B cell (primary cell): ENCODE data around the gene SDC1.

Experiments
- EZH2 ChIP-seq: IDR thresholded peaks from 2 replicates; pipeline ENCODE4 v1.6.1; 2012; ENCODE audit warnings: borderline replicate concordance, low read depth, mild to moderate bottlenecking, moderate library complexity, low read length; ENCODE audit not compliant: insufficient read depth, poor library complexity, severe bottlenecking
- TF ChIP-seq, protein P1 (sequence below): fragments of 200-600 bp; IDR thresholded peaks from one replicate; pipeline ENCODE4 v1.8.0; 2022; ENCODE audit warnings: antibody characterized with exemption, mild to moderate bottlenecking

DNA sequence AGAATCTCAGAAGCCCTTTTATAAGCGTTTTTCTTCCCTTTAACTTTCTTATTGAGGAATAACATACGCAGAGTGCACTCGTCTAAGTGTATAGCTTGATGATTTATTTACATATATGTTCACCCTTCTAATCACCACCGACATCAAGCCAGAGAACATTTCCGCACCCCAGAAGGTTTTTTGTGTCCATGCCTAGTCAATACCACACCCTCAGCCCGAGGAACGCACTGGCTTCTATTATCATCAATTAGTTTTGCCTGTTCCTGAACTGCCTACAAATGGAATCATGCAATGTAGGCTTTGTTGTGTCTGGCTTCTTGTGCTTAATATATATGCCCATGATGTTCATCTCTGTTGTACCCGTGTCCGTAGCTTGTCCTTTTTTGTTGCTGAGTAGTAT is 27.7 kb downstream of the SDC1 start:
- TF ChIP-seq, protein P1, sequence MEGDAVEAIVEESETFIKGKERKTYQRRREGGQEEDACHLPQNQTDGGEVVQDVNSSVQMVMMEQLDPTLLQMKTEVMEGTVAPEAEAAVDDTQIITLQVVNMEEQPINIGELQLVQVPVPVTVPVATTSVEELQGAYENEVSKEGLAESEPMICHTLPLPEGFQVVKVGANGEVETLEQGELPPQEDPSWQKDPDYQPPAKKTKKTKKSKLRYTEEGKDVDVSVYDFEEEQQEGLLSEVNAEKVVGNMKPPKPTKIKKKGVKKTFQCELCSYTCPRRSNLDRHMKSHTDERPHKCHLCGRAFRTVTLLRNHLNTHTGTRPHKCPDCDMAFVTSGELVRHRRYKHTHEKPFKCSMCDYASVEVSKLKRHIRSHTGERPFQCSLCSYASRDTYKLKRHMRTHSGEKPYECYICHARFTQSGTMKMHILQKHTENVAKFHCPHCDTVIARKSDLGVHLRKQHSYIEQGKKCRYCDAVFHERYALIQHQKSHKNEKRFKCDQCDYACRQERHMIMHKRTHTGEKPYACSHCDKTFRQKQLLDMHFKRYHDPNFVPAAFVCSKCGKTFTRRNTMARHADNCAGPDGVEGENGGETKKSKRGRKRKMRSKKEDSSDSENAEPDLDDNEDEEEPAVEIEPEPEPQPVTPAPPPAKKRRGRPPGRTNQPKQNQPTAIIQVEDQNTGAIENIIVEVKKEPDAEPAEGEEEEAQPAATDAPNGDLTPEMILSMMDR: no peak
- TF ChIP-seq EZH2: no peak
